Hepatocyte (in vitro differentiated cells): ENCODE measurements around the gene ADTRP. TPM values are rescaled to one million over a fixed set of nuclear protein-coding genes. Genes with fewer than 3 reads are reported as not detected.

Source experiments
- DNase-seq: peaks from one replicate; pipeline ENCODE4 v3.0.0-alpha.2; 2016; ENCODE audit warnings: low spot score
- H2AFZ ChIP-seq: fragments of 200-600 bp; sonication (generic); 2 replicates; pipeline ENCODE4 v1.6.0; 2016; ENCODE audit warnings: antibody characterized with exemption, mild to moderate bottlenecking
- H3K27ac ChIP-seq: fragments of 200-600 bp; sonication (generic); 2 replicates; pipeline ENCODE4 v1.5.1; 2016; ENCODE audit warnings: mild to moderate bottlenecking
- H3K27me3 ChIP-seq: fragments of 200-600 bp; sonication (generic); 2 replicates; pipeline ENCODE4 v1.6.1; 2016
- H3K36me3 ChIP-seq: fragments of 200-600 bp; sonication (generic); replicated peaks from 2 replicates; pipeline ENCODE4 v1.5.1; 2016; ENCODE audit warnings: low read depth; ENCODE audit not compliant: insufficient read depth
- H3K4me1 ChIP-seq: fragments of 200-600 bp; sonication (generic); 2 replicates; pipeline ENCODE4 v1.5.1; 2016; ENCODE audit warnings: mild to moderate bottlenecking, moderate library complexity; ENCODE audit not compliant: insufficient read depth
- H3K4me2 ChIP-seq: fragments of 200-600 bp; sonication (generic); 2 replicates; pipeline ENCODE4 v1.6.0; 2016
- H3K4me3 ChIP-seq: fragments of 200-600 bp; sonication (generic); 2 replicates; pipeline ENCODE4 v1.5.1; 2016; ENCODE audit warnings: mild to moderate bottlenecking
- H3K79me2 ChIP-seq: fragments of 200-600 bp; sonication (generic); 2 replicates; pipeline ENCODE4 v1.6.0; 2017; ENCODE audit warnings: mild to moderate bottlenecking
- H3K9me2 ChIP-seq: fragments of 200-600 bp; sonication (generic); replicated peaks from 2 replicates; pipeline ENCODE4 v1.6.0; 2017; ENCODE audit warnings: mild to moderate bottlenecking; ENCODE audit not compliant: insufficient read depth
- H3K9me3 ChIP-seq: fragments of 200-600 bp; sonication (generic); 2 replicates; pipeline ENCODE4 v1.5.1; 2016; ENCODE audit warnings: low read depth, mild to moderate bottlenecking
- H4K20me1 ChIP-seq: fragments of 200-600 bp; sonication (generic); 2 replicates; pipeline ENCODE4 v1.6.0; 2016; ENCODE audit warnings: mild to moderate bottlenecking; ENCODE audit not compliant: insufficient read depth, poor library complexity, severe bottlenecking
- EZH2 ChIP-seq: fragments of 200-600 bp; sonication (generic); IDR thresholded peaks from 2 replicates; pipeline ENCODE4 v1.6.1; 2016; ENCODE audit warnings: antibody characterized with exemption, mild to moderate bottlenecking, borderline replicate concordance
- EZH2phosphoT487 ChIP-seq: fragments of 200-600 bp; sonication (generic); IDR thresholded peaks from one replicate; pipeline ENCODE4 v1.6.1; 2018; ENCODE audit warnings: antibody characterized with exemption, mild to moderate bottlenecking, low read depth, moderate library complexity; ENCODE audit not compliant: unreplicated experiment, severe bottlenecking
- WGBS: methylation state at CpG from one replicate; pipeline ENCODE4 v1.1.6; 2016; ENCODE audit warnings: low lambda C conversion rate; ENCODE audit errors: missing lambda C conversion rate; 5-methylcytosine and 5-hydroxymethylcytosine counted together
- polyA plus RNA-seq: library from polyadenylated mRNA; unstranded; fragments of >200 nt; fragmentation: Nextera tagmentation; extraction: Ambion mirVana; gene quantifications from 2 replicates; pipeline ENCODE4 v1.2.1, GENCODE V29; 2016
- total RNA-seq: library from RNA; depleted of rRNA; stranded (reverse); fragments of >200 nt; gene quantifications from 2 replicates; pipeline ENCODE4 v1.2.3, GENCODE V29; 2014
- TF ChIP-seq, protein P1 (sequence below): fragments of 200-600 bp; sonication (generic); IDR thresholded peaks from 2 replicates; pipeline ENCODE4 v1.5.1; 2016; ENCODE audit warnings: antibody characterized with exemption, mild to moderate bottlenecking; ENCODE audit not compliant: poor library complexity

The ADTRP gene
- total and polyA plus RNA-seq, 2 experiments from 2014 or later = 4.1 to 9.8 TPM

DNA sequence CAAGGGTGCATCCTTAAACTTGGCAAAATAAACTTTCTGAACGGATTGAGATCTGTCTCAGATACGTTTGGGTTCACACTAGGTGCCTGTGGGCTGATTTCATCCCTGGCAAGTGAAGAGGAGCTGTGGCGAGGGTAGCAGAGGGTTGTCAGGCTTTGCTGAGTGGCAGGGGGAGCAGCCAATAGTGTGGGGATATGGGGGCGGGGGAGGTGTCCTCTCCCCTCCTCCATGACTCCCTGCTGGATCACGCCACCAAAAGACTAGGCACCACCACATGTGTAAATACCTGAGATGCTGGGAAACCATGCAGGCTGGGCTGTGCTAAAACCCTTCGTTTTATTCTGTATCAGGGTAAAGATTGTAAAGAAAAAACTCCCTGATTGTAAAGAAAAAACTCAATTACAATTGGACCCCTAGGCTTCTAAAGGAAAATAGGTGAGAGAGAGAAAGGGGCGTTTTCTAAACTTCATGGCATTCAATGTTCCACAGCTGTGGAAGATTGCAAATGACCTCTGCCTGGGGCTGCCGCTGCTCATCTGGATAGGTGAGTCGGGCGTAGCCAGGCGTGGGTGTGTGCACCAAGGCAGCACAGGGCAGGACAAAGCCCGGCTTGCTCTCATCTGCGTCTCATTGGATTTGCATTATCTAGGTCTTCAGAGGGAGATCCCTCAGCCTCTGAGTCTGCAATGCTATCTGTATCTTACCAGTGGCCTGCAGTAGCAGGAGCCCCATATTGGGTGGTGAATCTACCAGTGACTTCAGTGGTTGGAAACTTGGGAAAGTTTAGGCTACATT lies 26.9 kb upstream of the ADTRP start:
- no peaks in the 10 kb centered on the region for H3K9me2 ChIP-seq
- H3K27ac ChIP-seq = no peak overlapping the region
- DNase-seq = no peak
- H2AFZ ChIP-seq = no peak overlapping the region
- H3K79me2 ChIP-seq = no peaks in the 10 kb centered on the region
- H3K4me2 ChIP-seq = no peak overlapping the region
- H3K9me3 ChIP-seq = no peaks in the 10 kb centered on the region
- no peaks in the 10 kb centered on the region for H3K27me3 ChIP-seq
- 85% methylated on average over 13 of the region's 13 CpGs for WGBS
- peaks cover 30% of the 10 kb centered on the region for H3K4me1 ChIP-seq
- no peak overlapping the region for H3K4me3 ChIP-seq
- TF ChIP-seq, protein P1, sequence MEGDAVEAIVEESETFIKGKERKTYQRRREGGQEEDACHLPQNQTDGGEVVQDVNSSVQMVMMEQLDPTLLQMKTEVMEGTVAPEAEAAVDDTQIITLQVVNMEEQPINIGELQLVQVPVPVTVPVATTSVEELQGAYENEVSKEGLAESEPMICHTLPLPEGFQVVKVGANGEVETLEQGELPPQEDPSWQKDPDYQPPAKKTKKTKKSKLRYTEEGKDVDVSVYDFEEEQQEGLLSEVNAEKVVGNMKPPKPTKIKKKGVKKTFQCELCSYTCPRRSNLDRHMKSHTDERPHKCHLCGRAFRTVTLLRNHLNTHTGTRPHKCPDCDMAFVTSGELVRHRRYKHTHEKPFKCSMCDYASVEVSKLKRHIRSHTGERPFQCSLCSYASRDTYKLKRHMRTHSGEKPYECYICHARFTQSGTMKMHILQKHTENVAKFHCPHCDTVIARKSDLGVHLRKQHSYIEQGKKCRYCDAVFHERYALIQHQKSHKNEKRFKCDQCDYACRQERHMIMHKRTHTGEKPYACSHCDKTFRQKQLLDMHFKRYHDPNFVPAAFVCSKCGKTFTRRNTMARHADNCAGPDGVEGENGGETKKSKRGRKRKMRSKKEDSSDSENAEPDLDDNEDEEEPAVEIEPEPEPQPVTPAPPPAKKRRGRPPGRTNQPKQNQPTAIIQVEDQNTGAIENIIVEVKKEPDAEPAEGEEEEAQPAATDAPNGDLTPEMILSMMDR = no peak
- TF ChIP-seq EZH2phosphoT487 (no peak), EZH2 (no peak)
- H3K36me3 ChIP-seq = no peaks in the 10 kb centered on the region
- no peaks in the 10 kb centered on the region for H4K20me1 ChIP-seq

DNA sequence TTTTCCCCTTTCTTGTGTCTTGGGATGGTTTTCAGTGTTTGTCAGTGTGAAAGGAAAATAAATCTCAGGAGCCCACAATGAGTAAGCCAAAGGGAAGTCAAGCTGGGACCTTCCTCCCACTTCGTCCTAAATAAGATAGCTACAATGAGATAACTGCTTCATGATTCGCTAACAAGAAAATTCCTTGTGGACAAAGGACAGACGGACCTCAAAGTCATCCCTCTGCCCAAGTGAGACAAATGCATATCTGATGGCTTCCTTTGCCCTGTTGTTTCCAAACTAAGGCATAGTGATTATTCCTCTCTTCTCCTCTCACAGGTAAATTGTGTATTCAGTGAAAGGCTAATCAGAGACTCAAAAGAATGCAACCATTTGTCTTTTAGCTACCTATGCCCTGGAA lies 26.1 kb upstream of the ADTRP start:
- Histone ChIP-seq H3K4me3 (no peak overlapping the region), H3K27ac (no peak overlapping the region), H3K4me2 (no peak overlapping the region), H4K20me1 (no peaks in the 10 kb centered on the region), H3K36me3 (no peaks in the 10 kb centered on the region), H3K27me3 (no peaks in the 10 kb centered on the region), H2AFZ (no peak overlapping the region), H3K9me2 (no peaks in the 10 kb centered on the region), H3K9me3 (no peaks in the 10 kb centered on the region), H3K4me1 (peaks cover 23% of the 10 kb centered on the region), H3K79me2 (no peaks in the 10 kb centered on the region)
- 87% methylated on average over 3 of the region's 3 CpGs for WGBS
- no peak for TF ChIP-seq EZH2phosphoT487
- TF ChIP-seq, protein P1 = no peak
- no peak for TF ChIP-seq EZH2
- no peak for DNase-seq

- no peaks in the 10 kb centered on the region for H3K27me3 ChIP-seq
- H3K9me2 ChIP-seq = no peaks in the 10 kb centered on the region
- H3K4me3 ChIP-seq = no peak overlapping the region
- peaks cover 21% of the 10 kb centered on the region for H3K4me1 ChIP-seq
- 83% methylated on average over 6 of the region's 6 CpGs for WGBS
- no peaks in the 10 kb centered on the region for H4K20me1 ChIP-seq
- H3K27ac ChIP-seq = peak overlapping the region; percentile 62
- H2AFZ ChIP-seq = no peak overlapping the region
- H3K9me3 ChIP-seq = no peaks in the 10 kb centered on the region
- no peak overlapping the region for H3K4me2 ChIP-seq
- no peak for DNase-seq
- H3K79me2 ChIP-seq = no peaks in the 10 kb centered on the region
- TF ChIP-seq, protein P1 = no peak
- TF ChIP-seq EZH2 (no peak), EZH2phosphoT487 (no peak)
- H3K36me3 ChIP-seq = no peaks in the 10 kb centered on the region
Observed at GRCh38 chr6:11804135-11804534, 25.5 kb upstream of the ADTRP start.
